Stomach (tissue), 4 donors: ENCODE results near the gene PRDM5.

Source experiments
- EP300 ChIP-seq: sonication (generic); formaldehyde crosslinking; IDR thresholded peaks from one replicate; pipeline ENCODE4 v1.6.1; 2017; ENCODE audit warnings: antibody characterized with exemption
- POLR2A ChIP-seq, 4 donors: fragments of 450-650 bp; IDR thresholded peaks; one replicate each; pipeline ENCODE4 v1.6.1; 2016; ENCODE audit warnings: antibody characterized with exemption in 4 of 4, control low read depth in 2 of 4, mild to moderate bottlenecking in 1 of 4, moderate library complexity in 1 of 4
- POLR2AphosphoS5 ChIP-seq, 3 donors: sonication (generic); formaldehyde crosslinking; IDR thresholded peaks; one replicate each; pipeline ENCODE4 v1.6.1; 2016; ENCODE audit warnings: antibody characterized with exemption in 3 of 3
- TF ChIP-seq, protein P1 (sequence below), 7 experiments: fragments of 450-650 bp in 4 of 7; fragments of 200-600 bp in 3 of 7; sonication (generic) in 3 of 7; IDR thresholded peaks; one replicate each; pipeline ENCODE4 v1.5.1; 2016 to 2019; ENCODE audit warnings: antibody characterized with exemption in 7 of 7, control low read depth in 2 of 7, mild to moderate bottlenecking in 1 of 7

DNA sequence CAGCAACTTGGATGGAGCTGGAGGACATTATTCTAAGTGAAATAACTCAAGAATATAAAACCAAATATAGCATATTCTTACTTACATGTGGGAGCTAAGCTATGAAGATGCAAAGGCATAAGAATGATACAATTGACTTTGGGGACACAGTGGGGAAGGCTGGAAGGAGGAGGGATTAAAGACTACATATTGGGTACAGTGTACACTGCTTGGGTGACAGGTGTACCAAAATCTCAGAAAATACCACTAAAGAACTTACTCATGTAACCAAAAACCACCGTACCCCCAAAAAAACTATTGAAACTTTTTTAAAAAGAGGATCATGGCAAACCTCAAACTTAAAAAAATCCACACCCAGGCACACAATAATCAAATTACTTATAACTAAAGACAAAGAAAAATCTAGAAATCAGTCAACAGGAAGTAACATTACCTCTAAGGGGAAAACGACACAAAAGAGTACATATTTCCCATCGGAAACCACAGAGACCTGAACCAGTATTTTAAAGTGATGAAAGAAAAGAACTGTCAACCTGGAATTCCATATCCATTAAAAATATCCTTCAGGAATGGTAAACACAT lies 241.8 kb downstream of the PRDM5 start:
- TF ChIP-seq, protein P1, sequence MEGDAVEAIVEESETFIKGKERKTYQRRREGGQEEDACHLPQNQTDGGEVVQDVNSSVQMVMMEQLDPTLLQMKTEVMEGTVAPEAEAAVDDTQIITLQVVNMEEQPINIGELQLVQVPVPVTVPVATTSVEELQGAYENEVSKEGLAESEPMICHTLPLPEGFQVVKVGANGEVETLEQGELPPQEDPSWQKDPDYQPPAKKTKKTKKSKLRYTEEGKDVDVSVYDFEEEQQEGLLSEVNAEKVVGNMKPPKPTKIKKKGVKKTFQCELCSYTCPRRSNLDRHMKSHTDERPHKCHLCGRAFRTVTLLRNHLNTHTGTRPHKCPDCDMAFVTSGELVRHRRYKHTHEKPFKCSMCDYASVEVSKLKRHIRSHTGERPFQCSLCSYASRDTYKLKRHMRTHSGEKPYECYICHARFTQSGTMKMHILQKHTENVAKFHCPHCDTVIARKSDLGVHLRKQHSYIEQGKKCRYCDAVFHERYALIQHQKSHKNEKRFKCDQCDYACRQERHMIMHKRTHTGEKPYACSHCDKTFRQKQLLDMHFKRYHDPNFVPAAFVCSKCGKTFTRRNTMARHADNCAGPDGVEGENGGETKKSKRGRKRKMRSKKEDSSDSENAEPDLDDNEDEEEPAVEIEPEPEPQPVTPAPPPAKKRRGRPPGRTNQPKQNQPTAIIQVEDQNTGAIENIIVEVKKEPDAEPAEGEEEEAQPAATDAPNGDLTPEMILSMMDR (IDR thresholded peaks at IDR 0.05) = no peak
- TF ChIP-seq EP300 (no peak), POLR2A (IDR thresholded peaks at IDR 0.05) (no peak), POLR2AphosphoS5 (IDR thresholded peaks at IDR 0.05) (no peak)
